HG03159 (cell line): ENCODE data around the gene PPP1R3A.
"Not testable (repeated sequence)": the region's sequence is repeated elsewhere in the genome, so short reads cannot be mapped to it uniquely, and the experiment has no call there.

ENCODE experiments used
- ATAC-seq: cut with Tn5 transposase; IDR thresholded peaks from one replicate; pipeline ENCODE4 v1.9.1; 2021; ENCODE audit warnings: mild to moderate bottlenecking, moderate library complexity; ENCODE audit not compliant: unreplicated experiment

PPP1R3A gene, protein sequence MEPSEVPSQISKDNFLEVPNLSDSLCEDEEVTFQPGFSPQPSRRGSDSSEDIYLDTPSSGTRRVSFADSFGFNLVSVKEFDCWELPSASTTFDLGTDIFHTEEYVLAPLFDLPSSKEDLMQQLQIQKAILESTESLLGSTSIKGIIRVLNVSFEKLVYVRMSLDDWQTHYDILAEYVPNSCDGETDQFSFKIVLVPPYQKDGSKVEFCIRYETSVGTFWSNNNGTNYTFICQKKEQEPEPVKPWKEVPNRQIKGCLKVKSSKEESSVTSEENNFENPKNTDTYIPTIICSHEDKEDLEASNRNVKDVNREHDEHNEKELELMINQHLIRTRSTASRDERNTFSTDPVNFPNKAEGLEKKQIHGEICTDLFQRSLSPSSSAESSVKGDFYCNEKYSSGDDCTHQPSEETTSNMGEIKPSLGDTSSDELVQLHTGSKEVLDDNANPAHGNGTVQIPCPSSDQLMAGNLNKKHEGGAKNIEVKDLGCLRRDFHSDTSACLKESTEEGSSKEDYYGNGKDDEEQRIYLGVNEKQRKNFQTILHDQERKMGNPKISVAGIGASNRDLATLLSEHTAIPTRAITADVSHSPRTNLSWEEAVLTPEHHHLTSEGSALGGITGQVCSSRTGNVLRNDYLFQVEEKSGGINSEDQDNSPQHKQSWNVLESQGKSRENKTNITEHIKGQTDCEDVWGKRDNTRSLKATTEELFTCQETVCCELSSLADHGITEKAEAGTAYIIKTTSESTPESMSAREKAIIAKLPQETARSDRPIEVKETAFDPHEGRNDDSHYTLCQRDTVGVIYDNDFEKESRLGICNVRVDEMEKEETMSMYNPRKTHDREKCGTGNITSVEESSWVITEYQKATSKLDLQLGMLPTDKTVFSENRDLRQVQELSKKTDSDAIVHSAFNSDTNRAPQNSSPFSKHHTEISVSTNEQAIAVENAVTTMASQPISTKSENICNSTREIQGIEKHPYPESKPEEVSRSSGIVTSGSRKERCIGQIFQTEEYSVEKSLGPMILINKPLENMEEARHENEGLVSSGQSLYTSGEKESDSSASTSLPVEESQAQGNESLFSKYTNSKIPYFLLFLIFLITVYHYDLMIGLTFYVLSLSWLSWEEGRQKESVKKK

GRCh38 chr7:113918946-113919345 lies at the start of gene PPP1R3A:
PPP1R3A (minus strand) TSS chr7:113919009; CDS start chr7:113918996, 13 bp downstream.
- peak; percentile 52 for ATAC-seq

DNA sequence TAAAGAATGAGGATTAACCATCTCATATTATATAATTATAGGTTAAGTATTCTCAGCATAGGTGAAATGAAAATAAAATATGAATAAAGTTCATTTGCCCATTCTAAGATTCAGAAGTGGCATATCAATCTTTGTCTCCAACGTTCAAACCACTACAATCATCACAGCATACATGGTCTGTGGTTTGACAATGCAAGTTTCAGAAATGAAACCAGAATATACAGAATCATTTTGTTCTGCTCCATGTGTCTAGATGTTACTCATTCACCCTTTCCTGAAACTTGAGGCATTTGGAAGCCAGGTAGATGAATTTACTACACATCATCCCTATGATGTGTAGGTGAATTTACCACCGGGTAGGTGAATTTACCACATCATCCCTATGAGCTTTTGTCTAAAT lies 44.5 kb upstream of the PPP1R3A start:
- no peak for ATAC-seq

DNA sequence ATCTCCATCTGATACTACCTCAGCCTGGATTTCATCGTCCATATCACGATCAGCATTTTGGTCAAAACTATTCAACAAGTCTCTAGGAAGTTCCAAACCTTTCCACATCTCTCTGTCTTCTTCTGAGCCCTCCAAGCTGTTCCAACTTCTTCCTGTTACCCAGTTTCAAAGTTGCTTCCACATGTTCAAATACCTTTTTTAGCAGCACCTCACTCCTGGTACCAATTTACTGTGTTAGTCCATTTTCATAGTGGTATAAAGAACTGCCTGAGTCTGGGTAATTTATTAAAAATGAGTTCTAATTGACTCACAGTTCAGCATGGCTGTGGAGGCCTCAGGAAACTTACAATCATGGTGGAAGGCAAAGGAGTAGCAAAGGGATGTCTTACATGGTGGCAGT lies 41.1 kb upstream of the PPP1R3A start:
- no peak for ATAC-seq

DNA sequence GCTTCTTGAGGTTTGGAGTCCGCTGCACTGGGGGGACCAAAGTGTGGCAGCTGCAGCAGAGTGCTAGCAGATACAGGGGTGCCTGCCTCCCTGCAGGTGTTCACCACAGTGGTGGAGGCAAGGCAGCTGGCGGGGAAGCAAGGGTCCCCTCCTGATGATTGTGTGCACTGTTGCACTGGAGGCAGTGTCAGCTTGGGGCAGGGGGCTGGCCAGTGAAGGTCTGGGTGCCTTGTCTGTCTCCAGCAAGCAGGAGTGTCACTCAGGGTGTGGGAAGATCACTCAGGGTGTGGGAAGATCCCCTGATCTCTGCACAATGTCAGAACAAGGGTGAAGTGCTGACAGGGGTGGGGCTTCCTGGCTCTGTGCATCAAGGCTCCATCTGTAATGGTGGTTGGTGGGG lies 36.3 kb upstream of the PPP1R3A start:
- no peak for ATAC-seq

DNA sequence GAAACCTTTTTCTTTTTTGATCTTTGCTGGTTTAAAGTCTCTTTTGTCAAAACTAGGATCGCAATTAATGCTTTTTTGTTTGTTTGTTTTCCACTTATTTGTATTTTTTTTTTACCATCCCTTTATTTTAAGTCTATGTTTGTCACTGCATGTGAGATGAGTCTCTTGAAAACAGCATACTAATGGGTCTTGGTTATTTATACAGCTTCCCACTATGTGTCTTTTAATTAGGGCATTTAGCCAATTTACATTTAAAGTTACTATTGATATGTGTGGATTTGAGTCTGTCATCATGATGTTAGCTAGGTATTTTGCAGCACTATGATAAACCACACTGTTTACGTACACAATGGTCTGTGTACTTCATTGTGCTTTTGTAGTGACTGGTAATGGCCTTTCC lies 34.7 kb upstream of the PPP1R3A start:
- ATAC-seq: no peak

DNA sequence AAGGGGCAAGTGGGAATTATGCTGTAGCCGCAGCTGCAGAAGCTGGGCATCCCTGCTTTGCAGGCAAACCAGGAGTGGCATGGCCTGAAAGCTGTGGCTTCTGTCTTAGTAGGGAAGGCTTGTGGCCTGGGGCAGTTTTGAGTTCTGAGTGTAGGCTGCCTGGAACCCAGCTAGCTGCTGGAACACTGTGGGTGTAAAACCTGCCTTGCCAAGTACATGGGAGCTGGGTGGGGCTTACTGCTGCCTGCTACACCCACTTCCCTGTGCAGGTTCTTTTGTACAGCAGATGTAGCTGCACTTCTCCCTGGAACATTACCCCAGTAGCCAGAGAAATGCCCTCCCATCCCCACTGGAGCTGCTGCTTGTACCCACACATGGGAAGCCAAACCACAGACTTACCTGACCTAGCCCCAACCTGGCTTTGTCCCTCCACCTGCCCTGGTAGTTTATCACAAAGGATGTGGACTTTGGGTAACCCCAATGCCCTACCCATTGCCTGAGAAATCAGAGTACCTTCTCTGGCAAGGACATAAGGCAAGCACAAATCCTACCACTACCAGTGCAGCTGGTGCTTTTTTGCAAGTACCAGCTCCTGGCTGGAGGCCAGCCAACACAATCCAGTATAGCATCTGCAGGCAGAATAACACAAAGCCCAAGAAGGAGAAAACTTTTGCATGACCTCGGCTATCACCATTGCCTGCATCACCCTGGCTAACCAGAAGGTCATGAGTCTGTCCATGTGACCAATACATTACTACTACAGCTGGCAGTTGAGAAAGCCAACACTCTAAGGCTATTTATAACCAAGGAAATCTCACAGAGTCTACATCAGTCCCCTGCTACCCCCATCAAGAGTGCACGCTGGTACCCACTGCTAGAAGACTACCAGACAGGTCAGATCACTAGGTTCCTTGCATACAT lies 26.5 kb upstream of the PPP1R3A start:
- no peak for ATAC-seq

DNA sequence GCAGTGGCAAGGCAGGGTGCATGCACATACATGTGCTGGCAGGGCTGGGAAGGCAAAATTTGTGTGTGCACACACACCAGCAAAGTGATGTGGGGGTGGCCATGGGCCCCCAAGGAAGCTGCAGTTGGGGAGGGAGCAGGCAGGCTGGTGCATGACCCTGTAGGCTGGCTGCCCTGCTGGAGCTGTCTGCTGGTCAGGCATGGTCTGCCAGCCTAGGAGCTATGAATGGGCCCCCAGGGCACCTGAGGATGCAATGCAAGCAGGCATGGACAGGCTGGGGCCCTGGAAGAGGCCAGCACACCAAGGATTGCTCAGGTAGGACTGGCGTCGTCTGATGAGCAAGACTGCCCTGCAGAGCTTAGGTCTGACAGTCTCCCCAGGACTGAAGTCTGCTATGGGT lies 18.2 kb upstream of the PPP1R3A start:
- ATAC-seq: no peak

DNA sequence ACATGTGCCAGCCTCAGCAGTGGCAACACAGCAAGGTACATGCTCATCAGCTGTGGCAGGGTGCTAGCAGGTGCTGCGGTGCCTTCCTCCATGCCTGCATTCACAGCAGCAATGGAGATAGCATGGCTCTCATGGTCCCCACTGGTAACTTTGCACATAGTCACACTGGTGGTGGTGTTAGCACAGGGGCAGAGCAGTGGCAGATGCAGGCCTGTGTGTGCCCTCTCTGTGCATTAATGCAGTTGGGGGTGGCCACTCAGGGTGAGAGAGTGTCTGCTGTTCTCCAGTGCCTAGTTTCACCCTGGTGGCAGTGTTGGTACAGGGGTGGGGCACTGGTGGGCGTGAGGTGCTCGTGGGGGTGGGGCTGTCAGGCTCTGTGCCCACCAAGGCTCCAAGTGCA lies 17.7 kb upstream of the PPP1R3A start:
- no peak for ATAC-seq

DNA sequence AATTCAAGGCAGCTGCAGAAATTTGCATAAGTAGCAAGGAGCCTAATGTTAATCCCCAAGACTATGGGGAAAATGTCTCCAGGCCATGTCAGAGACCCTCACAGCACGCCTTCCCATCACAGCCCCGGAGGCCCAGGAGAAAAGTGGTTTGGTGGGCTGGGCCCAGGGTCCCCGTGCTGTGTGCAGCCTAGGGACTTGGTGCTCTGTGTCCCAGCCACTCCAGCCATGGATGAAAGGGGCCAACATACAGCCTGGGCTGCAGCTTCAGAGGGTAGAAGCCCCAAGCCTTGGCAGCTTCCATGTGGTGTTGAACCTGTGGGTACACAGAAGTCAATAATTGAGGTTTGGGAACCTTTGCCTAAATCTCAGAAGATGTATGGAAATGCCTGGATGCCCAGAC lies 10.6 kb upstream of the PPP1R3A start:
- not testable (repeated sequence) for ATAC-seq

- no peak for ATAC-seq
These were observed 9.3 kb upstream of the PPP1R3A start for GRCh38 chr7:113928112-113928511.

DNA sequence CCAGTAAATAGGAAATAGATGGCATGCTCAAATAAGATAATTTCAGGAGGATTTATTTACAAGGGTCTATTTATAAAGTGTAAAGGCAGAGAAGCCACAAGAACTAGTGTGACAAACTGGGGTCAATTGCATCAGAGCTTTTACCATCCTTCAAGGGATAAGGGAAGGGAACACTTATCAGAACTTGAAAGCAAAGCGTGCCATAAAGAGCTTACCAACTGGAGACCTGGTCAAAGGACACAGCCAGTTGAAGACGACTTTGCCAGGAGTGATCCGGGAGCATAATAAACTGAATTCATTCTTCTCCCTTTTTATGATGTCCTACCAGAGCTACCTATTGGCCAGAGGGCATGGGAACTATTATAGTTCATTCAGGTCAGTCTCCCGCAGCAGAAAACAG lies 3.2 kb upstream of the PPP1R3A start:
- no peak for ATAC-seq

GRCh38 chr7:113921363-113921762 lies 2.6 kb upstream of the PPP1R3A start:
- ATAC-seq: no peak

GRCh38 chr7:113917840-113918239 lies 969 bp downstream of the PPP1R3A start:
- ATAC-seq: no peak

DNA sequence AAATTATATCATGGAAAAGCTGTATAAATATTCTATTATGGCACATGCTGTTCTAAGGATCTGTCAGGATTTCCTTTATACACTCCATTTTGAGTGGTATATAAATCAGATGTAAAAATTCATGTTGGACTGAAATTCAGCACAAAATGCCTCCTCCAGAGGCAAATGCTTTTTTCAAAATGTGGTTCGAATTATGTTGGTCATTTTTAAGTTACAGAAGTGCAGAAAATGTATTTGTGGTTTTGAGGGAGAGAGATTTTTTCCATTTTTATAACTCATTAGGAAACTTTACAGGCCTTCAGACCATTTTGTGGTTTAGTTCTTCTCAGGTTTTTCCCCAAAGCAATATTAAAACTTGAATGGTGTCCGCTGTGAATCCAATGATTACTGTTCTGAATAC lies 2.9 kb downstream of the PPP1R3A start:
- no peak for ATAC-seq

- no peak for ATAC-seq
These were observed 5.9 kb downstream of the PPP1R3A start for GRCh38 chr7:113912876-113913275.

- no peak for ATAC-seq
These were observed 11.2 kb downstream of the PPP1R3A start for GRCh38 chr7:113907617-113908016.

GRCh38 chr7:113904521-113904920 lies 14.3 kb downstream of the PPP1R3A start:
- ATAC-seq: no peak

DNA sequence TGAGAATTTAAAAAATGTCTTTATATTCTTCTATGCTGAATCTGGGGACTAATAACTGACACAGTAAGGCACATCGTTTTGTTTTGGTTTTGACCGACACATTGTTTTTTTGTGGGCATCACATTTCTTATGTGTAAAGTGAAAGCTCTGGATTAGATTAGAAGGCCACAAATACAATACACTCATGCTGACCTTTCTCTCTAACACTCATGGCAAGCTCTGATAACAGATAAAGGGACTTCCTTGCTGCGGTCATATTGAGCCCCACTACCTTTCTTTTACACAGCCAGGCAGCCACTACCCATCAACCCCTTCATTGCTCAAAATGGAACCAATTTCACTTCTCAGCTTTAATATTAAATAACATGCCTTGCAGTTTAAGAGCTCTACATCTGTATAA lies 26.0 kb downstream of the PPP1R3A start:
- ATAC-seq: no peak

DNA sequence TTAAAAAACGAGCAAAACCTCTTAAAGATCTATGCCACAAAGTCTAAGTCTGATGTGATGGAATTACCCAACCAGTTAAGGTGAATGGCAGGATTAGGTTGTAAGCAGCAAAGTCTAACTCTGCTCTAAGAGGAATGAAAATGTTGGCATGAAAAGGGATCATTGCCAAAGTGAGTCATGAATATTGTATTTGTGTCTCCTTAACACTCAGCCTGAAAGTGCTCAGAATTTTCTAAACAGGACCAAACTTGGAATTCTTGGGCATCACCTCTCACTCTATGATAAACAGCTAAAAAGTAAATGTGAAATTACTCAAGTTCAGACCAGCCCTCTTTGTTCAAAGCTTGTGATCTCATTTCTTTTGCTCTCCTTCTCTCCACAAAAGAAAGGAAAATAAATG lies 27.0 kb downstream of the PPP1R3A start:
- ATAC-seq: no peak

DNA sequence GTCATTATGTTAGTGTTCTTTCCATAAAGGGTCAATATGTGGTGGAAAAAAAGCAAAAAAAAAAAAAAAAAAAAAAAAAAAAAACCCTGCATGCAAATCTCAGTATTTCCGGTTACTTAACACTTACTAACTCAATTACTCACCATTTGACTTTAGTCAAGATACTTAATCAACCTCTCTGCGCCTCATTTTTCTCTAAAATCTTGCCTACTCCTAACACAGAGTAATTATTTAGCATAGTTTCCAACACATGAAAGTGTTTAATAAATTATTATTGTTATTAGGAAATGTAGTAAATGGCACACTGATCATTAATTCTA lies 27.8 kb downstream of the PPP1R3A start:
- no peak for ATAC-seq
